Esophagus squamous epithelium (tissue), 5 donors: Measurements from ENCODE around the gene APOBEC3H. TPM values are rescaled to one million over a fixed set of nuclear protein-coding genes. Genes with fewer than 3 reads are reported as not detected.

Source experiments
- DNase-seq: peaks from one replicate; lab custom pipeline; 2025; lab: John Stamatoyannopoulos, UW
- H3K27ac ChIP-seq, 4 donors: fragments of 200-600 bp; sonication (generic); one replicate each; pipeline ENCODE4 v1.5.1; 2016 to 2019; ENCODE audit warnings: mild to moderate bottlenecking in 1 of 4
- H3K27me3 ChIP-seq, 4 donors: fragments of 200-600 bp; sonication (generic); 1 replicate in 3 of 4; 2 replicates in 1 of 4; pipeline versions ENCODE4 v1.5.1 to v1.6.0; 2017 to 2021; ENCODE audit warnings: antibody characterized with exemption in 1 of 4
- H3K36me3 ChIP-seq, 3 donors: fragments of 200-600 bp; sonication (generic); one replicate each; pipeline ENCODE4 v1.5.1; 2016 to 2019
- H3K4me1 ChIP-seq, 3 donors: fragments of 200-600 bp; sonication (generic); one replicate each; pipeline ENCODE4 v1.5.1; 2017 to 2019
- H3K4me3 ChIP-seq, 4 donors: fragments of 200-600 bp; sonication (generic); 1 replicate in 3 of 4; 2 replicates in 1 of 4; pipeline ENCODE4 v1.5.1; 2016 to 2019; ENCODE audit warnings: mild to moderate bottlenecking in 2 of 4, moderate library complexity in 1 of 4
- H3K9me3 ChIP-seq, 3 donors: fragments of 200-600 bp; sonication (generic); one replicate each; pipeline ENCODE4 v1.5.1; 2016 to 2019
- CTCF ChIP-seq, 6 experiments: fragments of 450-650 bp in 4 of 6; fragments of 200-600 bp in 2 of 6; sonication (generic) in 2 of 6; IDR thresholded peaks; one replicate each; pipeline ENCODE4 v1.5.1; 2016 to 2019; ENCODE audit warnings: antibody characterized with exemption in 6 of 6, mild to moderate bottlenecking in 4 of 6, moderate library complexity in 4 of 6
- POLR2A ChIP-seq, 4 donors: fragments of 450-650 bp; IDR thresholded peaks; one replicate each; pipeline ENCODE4 v1.6.1; 2017; ENCODE audit warnings: antibody characterized with exemption in 4 of 4, mild to moderate bottlenecking in 4 of 4, moderate library complexity in 3 of 4
- WGBS, 2 donors: methylation state at CpG; one replicate each; pipeline ENCODE4 v1.1.5; 2018; 5-methylcytosine and 5-hydroxymethylcytosine counted together
- intact Hi-C: fragments of 100-400 bp; cut with DNase I; formaldehyde crosslinking; loops from one replicate; pipeline ENCODE4 v1.15.0; 2022
- total RNA-seq, 4 donors: library from RNA; depleted of rRNA; stranded (reverse); fragments of >200 nt; gene quantifications; one replicate each; pipeline ENCODE4 v1.1.0, GENCODE V29; 2016
- donor health status: DM: yes; HTN: yes; CAD: no.

APOBEC3H gene
- total RNA-seq, 4 donors from 2014 or later = 0.92 to 0.95 TPM; not detected in 2

DNA sequence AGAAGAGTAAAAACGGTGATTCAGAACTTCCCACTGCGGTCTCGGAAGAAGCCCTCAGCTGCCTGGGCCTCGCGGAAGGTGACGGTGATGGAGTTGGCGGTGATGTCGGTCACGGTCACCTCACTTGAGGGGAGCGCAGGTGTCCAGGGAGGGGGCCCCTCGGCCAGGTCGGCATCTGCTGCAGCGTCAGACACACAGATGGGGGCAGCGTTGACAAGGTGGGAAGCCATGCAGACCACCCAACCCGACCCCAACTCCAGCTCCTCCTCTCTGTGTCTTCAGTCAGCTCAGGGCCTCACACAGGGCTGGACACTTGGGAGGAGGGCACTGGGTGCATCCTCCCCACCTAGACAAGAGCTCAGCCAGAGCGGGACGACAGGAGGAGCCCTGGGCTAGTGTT lies 36.8 kb downstream of the APOBEC3H start:
- no peak for DNase-seq
- no peak overlapping the region for H3K4me3 ChIP-seq
- no peaks in the 10 kb centered on the region for H3K9me3 ChIP-seq
- WGBS, 2 donors = 85 to 93% methylated on average over 10 to 11 of the region's 17 CpGs
- no peaks in the 10 kb centered on the region for H3K27me3 ChIP-seq
- no peak overlapping the region for H3K27ac ChIP-seq
- no peak for TF ChIP-seq CTCF (IDR thresholded peaks at IDR 0.05)
- no peak for TF ChIP-seq POLR2A (IDR thresholded peaks at IDR 0.05)
- intact Hi-C loops = no loop called here
- H3K36me3 ChIP-seq = peaks cover 0 to 52% (median 7%) of the 10 kb centered on the region in 3 donors
- peaks cover 0 to 34% (median 13%) of the 10 kb centered on the region in 3 donors for H3K4me1 ChIP-seq

- H3K27ac ChIP-seq = no peak overlapping the region
- no peak overlapping the region for H3K4me3 ChIP-seq
- H3K9me3 ChIP-seq = no peaks in the 10 kb centered on the region
- peaks cover 0 to 53% (median 7%) of the 10 kb centered on the region in 3 donors for H3K36me3 ChIP-seq
- no peaks in the 10 kb centered on the region for H3K27me3 ChIP-seq
- peaks cover 0 to 34% (median 13%) of the 10 kb centered on the region in 3 donors for H3K4me1 ChIP-seq
- intact Hi-C loops = no loop called here
- TF ChIP-seq CTCF (IDR thresholded peaks at IDR 0.05) = no peak
- TF ChIP-seq POLR2A (IDR thresholded peaks at IDR 0.05) = no peak
- whole genome bisulfite sequencing, 2 donors = 34 to 60% methylated on average over 2 to 5 of the region's 35 CpGs
- no peak for DNase-seq
Observed at GRCh38 chr22:39134366-39135091, 37.5 kb downstream of the APOBEC3H start.

DNA sequence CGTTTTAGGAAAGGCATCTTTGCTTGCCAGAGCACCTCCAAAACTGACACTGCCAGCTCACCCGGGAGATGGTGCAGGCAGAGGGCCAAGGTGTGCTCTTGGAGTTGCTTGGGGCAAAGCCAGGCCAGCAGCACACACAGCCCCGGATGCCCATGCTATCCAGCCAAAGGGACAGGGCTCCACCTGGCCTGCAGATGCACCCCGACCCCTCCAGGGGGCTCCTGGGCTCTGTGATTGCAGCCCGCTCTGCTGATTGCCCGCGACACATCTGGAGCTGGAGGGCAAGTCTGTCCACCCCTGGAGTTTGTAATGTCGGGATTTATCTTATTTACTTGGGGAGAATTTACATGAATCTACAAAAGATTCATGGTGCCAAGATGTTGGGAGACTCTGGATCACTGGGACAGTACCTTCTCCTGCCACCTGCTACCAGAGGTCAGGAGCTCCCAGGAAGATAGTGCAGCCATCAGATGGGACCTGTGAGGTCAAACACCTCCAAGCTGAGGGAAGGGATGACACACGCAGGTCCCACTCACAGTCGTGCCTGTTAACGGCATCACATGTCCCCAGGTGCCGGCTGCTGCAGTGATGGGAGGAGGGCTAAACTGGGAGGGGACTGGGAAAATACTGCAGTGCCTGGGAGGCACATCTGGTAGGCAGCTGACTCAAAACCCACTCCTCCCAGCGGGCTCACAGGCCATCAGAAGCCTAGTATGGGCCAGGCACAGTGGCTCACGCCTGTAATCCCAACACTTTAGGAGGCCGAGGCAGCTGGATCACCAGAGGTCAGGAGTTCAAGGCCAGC lies 38.2 kb downstream of the APOBEC3H start:
- Histone ChIP-seq H3K9me3 (no peaks in the 10 kb centered on the region), H3K4me3 (no peak overlapping the region), H3K36me3 (peaks cover 0 to 48% (median 7%) of the 10 kb centered on the region in 3 donors), H3K27ac (no peak overlapping the region), H3K4me1 (peaks cover 0 to 31% (median 13%) of the 10 kb centered on the region in 3 donors), H3K27me3 (no peaks in the 10 kb centered on the region)
- peak in 4 of 6 experiments; percentile 13 to 48 (median 30) for TF ChIP-seq CTCF (IDR thresholded peaks at IDR 0.05)
- no peak for TF ChIP-seq POLR2A (IDR thresholded peaks at IDR 0.05)
- 17 to 49% methylated on average over 3 to 9 of the region's 15 CpGs for WGBS, 2 donors
- intact Hi-C loops = no loop called here
- DNase-seq = no peak

- DNase-seq = no peak
- TF ChIP-seq CTCF (IDR thresholded peaks at IDR 0.05) (no peak), POLR2A (IDR thresholded peaks at IDR 0.05) (no peak)
- Histone ChIP-seq H3K4me1 (peaks cover 0 to 21% (median 7%) of the 10 kb centered on the region in 3 donors), H3K4me3 (no peak overlapping the region), H3K36me3 (peaks cover 0 to 56% (median 7%) of the 10 kb centered on the region in 3 donors), H3K9me3 (no peaks in the 10 kb centered on the region), H3K27ac (no peak overlapping the region), H3K27me3 (no peaks in the 10 kb centered on the region)
- intact Hi-C loops = no loop called here
- WGBS, 2 donors = 71 to 72% methylated on average over 3 of the region's 8 CpGs
Observed at GRCh38 chr22:39136317-39136716, 39.3 kb downstream of the APOBEC3H start.
